Occipital lobe (tissue), 2 donors: Measurements from ENCODE around the gene YARS2. TPM values are rescaled to one million over a fixed set of nuclear protein-coding genes. Genes with fewer than 3 reads are reported as not detected.

ENCODE experiments used
- small RNA-seq: library from RNA; depleted of rRNA; stranded (forward); fragments of <200 nt; gene quantifications from one replicate; pipeline ENCODE3, GENCODE V24; 2014
- total RNA-seq: library from RNA; depleted of rRNA; stranded (reverse); fragments of >200 nt; gene quantifications from one replicate; pipeline ENCODE4 v1.2.3, GENCODE V29; 2014

Gene YARS2
- total RNA-seq, 1 donor from 2014 or later = 41.3 TPM

Small RNA genes lying within 50 kb of the gene (small RNA-seq; reads per million reads assigned to genes)
- gene RF00019 = not detected

Other genes starting within 250 kb of the YARS2 start
- gene DNM1L, start 76.6 kb downstream of the YARS2 start, total RNA-seq = 215 TPM
- gene PKP2, start 140.9 kb upstream of the YARS2 start, total RNA-seq = 4.7 TPM